ENCODE results near the gene TTC8. TPM values are rescaled to one million over a fixed set of nuclear protein-coding genes. Genes with fewer than 3 reads are reported as not detected.
"Not testable (repeated sequence)": the region's sequence is repeated elsewhere in the genome, so short reads cannot be mapped to it uniquely, and the experiment has no call there.

The TTC8 gene
- polyA plus RNA-seq, 1 donor from 2014 or later: 2.2 TPM

DNA sequence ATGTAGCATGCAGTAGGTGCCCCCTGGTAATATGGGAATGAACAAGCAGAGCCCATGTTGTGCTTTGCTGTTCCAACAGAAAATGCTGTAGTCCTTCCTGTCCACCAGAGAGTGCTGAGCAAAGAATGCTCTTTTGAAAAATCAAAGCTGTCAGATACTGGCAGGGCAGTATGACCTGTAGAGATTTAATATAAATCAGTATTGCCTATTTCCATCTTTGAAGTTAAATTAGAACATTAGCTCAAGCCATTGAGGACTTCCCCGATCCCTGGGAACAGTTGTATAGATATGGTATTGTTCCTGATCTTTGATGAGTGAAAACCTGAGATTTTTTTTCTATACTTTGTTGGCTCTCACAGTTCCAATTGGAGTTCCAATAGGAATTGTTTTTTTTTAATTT is 13.0 kb downstream of the TTC8 start:
- H3K36me3 Mint-ChIP-seq: peaks cover 4% of the 10 kb centered on the region
- H3K27me3 Mint-ChIP-seq: no peaks in the 10 kb centered on the region
- H3K27ac Mint-ChIP-seq: peak overlapping the region in 1 of 3 donors; percentile 7
- no peaks in the 10 kb centered on the region for H3K9me3 Mint-ChIP-seq
- peaks cover 0 to 1% (median 0%) of the 10 kb centered on the region in 3 donors for H3K4me1 Mint-ChIP-seq
- no peak overlapping the region for H3K4me3 Mint-ChIP-seq

DNA sequence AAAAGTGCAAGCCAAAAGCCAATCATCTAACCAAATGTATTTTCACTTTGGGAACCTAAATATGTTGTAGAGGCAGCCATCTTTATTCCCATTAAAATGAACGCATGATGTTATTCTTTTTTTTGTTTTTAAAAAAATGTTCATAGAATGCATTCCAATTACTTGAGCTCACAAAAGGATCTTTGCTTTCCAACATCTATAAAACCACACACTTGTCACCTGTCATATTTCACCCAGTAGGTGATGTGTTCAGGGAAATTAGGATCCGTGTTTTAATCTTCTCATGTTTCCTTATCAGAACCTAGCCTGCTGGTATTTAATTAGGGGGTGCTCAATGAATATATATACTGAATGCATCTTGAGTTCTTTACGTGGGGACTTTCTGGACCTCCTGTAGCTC is 13.6 kb downstream of the TTC8 start:
- no peak overlapping the region for H3K4me3 Mint-ChIP-seq
- H3K9me3 Mint-ChIP-seq: no peaks in the 10 kb centered on the region
- H3K27ac Mint-ChIP-seq: no peak overlapping the region
- peaks cover 4% of the 10 kb centered on the region for H3K36me3 Mint-ChIP-seq
- no peaks in the 10 kb centered on the region for H3K27me3 Mint-ChIP-seq
- peaks cover 0 to 1% (median 0%) of the 10 kb centered on the region in 3 donors for H3K4me1 Mint-ChIP-seq

GRCh38 chr14:88840926-88841325 is 16.5 kb downstream of the TTC8 start:
- H3K4me3 Mint-ChIP-seq: no peak overlapping the region
- peaks cover 5% of the 10 kb centered on the region for H3K36me3 Mint-ChIP-seq
- H3K27ac Mint-ChIP-seq: no peak overlapping the region
- no peaks in the 10 kb centered on the region for H3K27me3 Mint-ChIP-seq
- peaks cover 0 to 3% (median 1%) of the 10 kb centered on the region in 3 donors for H3K4me1 Mint-ChIP-seq
- no peaks in the 10 kb centered on the region for H3K9me3 Mint-ChIP-seq

DNA sequence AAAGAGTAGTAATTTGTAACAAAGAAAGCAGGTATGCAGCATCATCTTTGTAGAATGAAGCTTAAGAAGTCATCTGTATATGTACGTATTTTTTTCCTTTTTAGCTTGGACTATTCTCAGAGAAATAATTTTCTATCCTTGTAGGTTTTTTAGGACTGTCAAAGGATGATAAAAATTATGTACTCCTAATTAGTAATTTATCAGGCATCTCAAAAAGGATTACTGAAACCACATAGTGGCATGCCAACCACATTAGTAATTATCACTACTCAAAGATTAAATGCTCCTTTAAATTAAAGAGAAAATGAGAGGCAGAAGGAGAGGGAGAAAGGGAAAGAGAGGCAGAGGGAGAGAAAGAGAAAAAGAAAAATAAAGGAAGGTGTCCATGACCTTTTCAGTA is 17.3 kb downstream of the TTC8 start:
- H3K9me3 Mint-ChIP-seq: no peaks in the 10 kb centered on the region
- no peak overlapping the region for H3K4me3 Mint-ChIP-seq
- H3K36me3 Mint-ChIP-seq: peaks cover 7% of the 10 kb centered on the region
- no peak overlapping the region for H3K27ac Mint-ChIP-seq
- peaks cover 0 to 3% (median 2%) of the 10 kb centered on the region in 3 donors for H3K4me1 Mint-ChIP-seq
- no peaks in the 10 kb centered on the region for H3K27me3 Mint-ChIP-seq

GRCh38 chr14:88842414-88842813 is 18.0 kb downstream of the TTC8 start:
- Mint-ChIP-seq H3K4me3 (no peak overlapping the region), H3K9me3 (no peaks in the 10 kb centered on the region), H3K36me3 (peaks cover 7% of the 10 kb centered on the region), H3K4me1 (peaks cover 0 to 3% (median 1%) of the 10 kb centered on the region in 3 donors), H3K27me3 (no peaks in the 10 kb centered on the region), H3K27ac (no peak overlapping the region)

- Mint-ChIP-seq H3K4me3 (no peak overlapping the region), H3K27me3 (no peaks in the 10 kb centered on the region), H3K9me3 (no peaks in the 10 kb centered on the region), H3K36me3 (peaks cover 7% of the 10 kb centered on the region), H3K27ac (no peak overlapping the region), H3K4me1 (peaks cover 0 to 3% (median 1%) of the 10 kb centered on the region in 3 donors)
Observed at GRCh38 chr14:88844980-88845491, 20.6 kb downstream of the TTC8 start.

- no peaks in the 10 kb centered on the region for H3K27me3 Mint-ChIP-seq
- H3K4me3 Mint-ChIP-seq: no peak overlapping the region
- peaks cover 0 to 3% (median 1%) of the 10 kb centered on the region in 3 donors for H3K4me1 Mint-ChIP-seq
- no peak overlapping the region for H3K27ac Mint-ChIP-seq
- H3K36me3 Mint-ChIP-seq: peaks cover 4% of the 10 kb centered on the region
- H3K9me3 Mint-ChIP-seq: no peaks in the 10 kb centered on the region
Observed at GRCh38 chr14:88848571-88848970, 24.1 kb downstream of the TTC8 start.

DNA sequence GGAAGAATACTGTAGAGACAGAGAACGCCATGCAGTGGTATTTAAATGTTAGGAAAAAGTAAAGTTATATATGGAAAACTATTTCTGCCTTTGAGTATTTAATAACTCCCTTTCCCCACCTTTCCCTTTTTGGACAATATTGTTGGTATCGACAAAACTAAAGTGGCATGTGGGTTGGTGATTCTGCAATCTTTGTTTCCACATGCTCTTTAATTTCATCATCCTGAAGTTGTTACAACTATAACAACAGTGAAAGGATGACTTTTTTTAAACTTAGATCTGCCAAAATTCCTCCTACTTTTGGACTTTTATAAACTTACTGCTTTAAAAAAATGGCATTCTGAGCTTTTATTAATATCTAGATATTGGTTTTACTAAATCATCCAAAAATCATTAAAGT is 25.3 kb downstream of the TTC8 start:
- Mint-ChIP-seq H3K36me3 (peaks cover 3% of the 10 kb centered on the region), H3K4me1 (peaks cover 0 to 3% (median 1%) of the 10 kb centered on the region in 3 donors), H3K4me3 (no peak overlapping the region)

GRCh38 chr14:88851587-88851986 is 27.1 kb downstream of the TTC8 start:
- no peaks in the 10 kb centered on the region for H3K27me3 Mint-ChIP-seq
- H3K27ac Mint-ChIP-seq: no peak overlapping the region
- no peak overlapping the region for H3K4me3 Mint-ChIP-seq
- H3K9me3 Mint-ChIP-seq: no peaks in the 10 kb centered on the region
- H3K4me1 Mint-ChIP-seq: no peaks in the 10 kb centered on the region
- no peaks in the 10 kb centered on the region for H3K36me3 Mint-ChIP-seq

More for the DNA sequence above, 25.3 kb downstream of the TTC8 start:
- no peak overlapping the region for H3K27ac Mint-ChIP-seq
- H3K9me3 Mint-ChIP-seq: no peaks in the 10 kb centered on the region
- no peaks in the 10 kb centered on the region for H3K27me3 Mint-ChIP-seq

DNA sequence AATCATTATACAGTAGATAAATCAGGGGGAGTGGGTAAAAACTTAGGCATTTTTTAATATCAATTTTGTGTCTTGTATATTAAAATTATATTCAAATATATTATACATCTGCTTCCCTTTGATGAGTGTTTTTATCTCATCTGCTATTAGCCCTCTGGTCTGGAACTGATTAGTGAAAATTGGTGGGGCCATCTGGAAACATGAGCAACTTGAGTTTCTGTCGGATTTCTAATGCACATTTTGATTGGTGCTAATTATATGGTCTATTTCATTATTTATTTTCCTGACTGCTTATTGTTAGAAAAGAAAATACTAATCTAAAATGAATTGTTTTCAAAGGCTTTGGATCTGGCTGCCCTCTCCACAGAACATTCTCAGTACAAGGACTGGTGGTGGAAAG is 28.2 kb downstream of the TTC8 start:
- H3K36me3 Mint-ChIP-seq: no peaks in the 10 kb centered on the region
- peak overlapping the region in 1 of 3 donors; percentile 68 for H3K27ac Mint-ChIP-seq
- H3K9me3 Mint-ChIP-seq: no peaks in the 10 kb centered on the region
- H3K4me1 Mint-ChIP-seq: no peaks in the 10 kb centered on the region
- H3K4me3 Mint-ChIP-seq: no peak overlapping the region
- H3K27me3 Mint-ChIP-seq: no peaks in the 10 kb centered on the region

GRCh38 chr14:88853129-88853528 is 28.7 kb downstream of the TTC8 start:
- Mint-ChIP-seq H3K4me1 (no peaks in the 10 kb centered on the region), H3K27ac (peak overlapping the region in 1 of 3 donors; percentile 68), H3K4me3 (no peak overlapping the region), H3K27me3 (no peaks in the 10 kb centered on the region), H3K9me3 (no peaks in the 10 kb centered on the region), H3K36me3 (no peaks in the 10 kb centered on the region)

GRCh38 chr14:88856786-88857366 is 32.4 kb downstream of the TTC8 start:
- H3K9me3 Mint-ChIP-seq: peaks cover 0 to 4% (median 0%) of the 10 kb centered on the region in 3 donors
- peaks cover 5% of the 10 kb centered on the region for H3K36me3 Mint-ChIP-seq
- H3K27ac Mint-ChIP-seq: no peak overlapping the region
- H3K27me3 Mint-ChIP-seq: no peaks in the 10 kb centered on the region
- no peak overlapping the region for H3K4me3 Mint-ChIP-seq
- no peaks in the 10 kb centered on the region for H3K4me1 Mint-ChIP-seq

- H3K4me1 Mint-ChIP-seq, H3K36me3 Mint-ChIP-seq, H3K27ac Mint-ChIP-seq, H3K9me3 Mint-ChIP-seq, H3K4me3 Mint-ChIP-seq, H3K27me3 Mint-ChIP-seq: not testable (repeated sequence)
Observed at GRCh38 chr14:88857861-88858260, 33.4 kb downstream of the TTC8 start.

DNA sequence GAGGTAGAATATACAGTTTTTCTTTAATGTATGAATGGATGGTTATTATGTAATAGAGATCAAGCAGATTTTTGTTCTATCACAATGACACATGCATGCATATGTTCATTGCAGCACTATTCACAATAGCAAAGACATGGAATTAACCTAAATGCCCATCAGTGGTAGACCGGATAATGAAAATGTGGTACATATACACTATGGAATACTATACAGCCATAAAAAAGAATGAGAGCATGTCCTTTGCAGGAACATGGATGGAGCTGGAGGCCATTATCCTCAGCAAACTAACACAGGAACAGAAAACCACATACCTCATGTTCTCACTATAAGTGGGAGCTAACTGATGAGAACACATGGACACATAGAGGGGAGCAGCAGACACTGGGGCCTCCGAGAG is 34.7 kb downstream of the TTC8 start:
- not testable (repeated sequence) for H3K4me1 Mint-ChIP-seq, H3K4me3 Mint-ChIP-seq, H3K9me3 Mint-ChIP-seq, H3K36me3 Mint-ChIP-seq, H3K27me3 Mint-ChIP-seq, H3K27ac Mint-ChIP-seq

DNA sequence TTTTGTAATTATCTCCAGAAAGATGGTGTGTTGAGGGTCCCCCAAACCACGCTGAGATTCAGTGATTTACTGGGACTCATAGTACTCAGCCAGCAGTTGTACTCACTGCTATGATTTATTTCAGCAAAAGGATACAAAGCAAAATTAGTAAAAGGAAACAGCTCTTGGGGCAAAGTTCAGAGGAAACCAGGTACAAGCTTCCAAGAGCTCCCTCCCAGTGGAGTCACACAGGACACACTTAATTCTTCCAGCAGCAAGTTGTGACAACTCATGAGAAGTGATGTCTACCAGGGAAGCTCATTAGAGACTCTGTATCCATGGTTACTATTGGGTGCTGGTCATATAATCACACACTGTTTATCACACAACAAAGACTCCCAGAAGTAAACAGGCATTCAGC is 38.7 kb downstream of the TTC8 start:
- H3K27ac Mint-ChIP-seq: no peak overlapping the region
- no peak overlapping the region for H3K4me3 Mint-ChIP-seq
- H3K4me1 Mint-ChIP-seq: peaks cover 0 to 1% (median 0%) of the 10 kb centered on the region in 3 donors
- peaks cover 0 to 4% (median 0%) of the 10 kb centered on the region in 3 donors for H3K9me3 Mint-ChIP-seq
- H3K27me3 Mint-ChIP-seq: no peaks in the 10 kb centered on the region
- peaks cover 7% of the 10 kb centered on the region for H3K36me3 Mint-ChIP-seq

GRCh38 chr14:88864198-88864597 is 39.7 kb downstream of the TTC8 start:
- H3K36me3 Mint-ChIP-seq: peaks cover 4% of the 10 kb centered on the region
- peaks cover 0 to 1% (median 0%) of the 10 kb centered on the region in 3 donors for H3K9me3 Mint-ChIP-seq
- no peak overlapping the region for H3K4me3 Mint-ChIP-seq
- H3K4me1 Mint-ChIP-seq: peaks cover 0 to 1% (median 0%) of the 10 kb centered on the region in 3 donors
- H3K27me3 Mint-ChIP-seq: no peaks in the 10 kb centered on the region
- no peak overlapping the region for H3K27ac Mint-ChIP-seq
